PC-9 (cell line): Measurements from ENCODE around the gene SPPL3.

Source experiments
- EZH2 ChIP-seq: fragments of 200-600 bp; sonication (generic); IDR thresholded peaks from 2 replicates; pipeline ENCODE4 v1.8.0; 2017; ENCODE audit warnings: antibody characterized with exemption, low read depth
- TF ChIP-seq, protein P1 (sequence below): fragments of 200-600 bp; sonication (generic); conservative IDR thresholded peaks from 2 replicates; pipeline ENCODE4 v1.6.1; 2017; ENCODE audit warnings: mixed run types, antibody characterized with exemption, mild to moderate bottlenecking, moderate library complexity

DNA sequence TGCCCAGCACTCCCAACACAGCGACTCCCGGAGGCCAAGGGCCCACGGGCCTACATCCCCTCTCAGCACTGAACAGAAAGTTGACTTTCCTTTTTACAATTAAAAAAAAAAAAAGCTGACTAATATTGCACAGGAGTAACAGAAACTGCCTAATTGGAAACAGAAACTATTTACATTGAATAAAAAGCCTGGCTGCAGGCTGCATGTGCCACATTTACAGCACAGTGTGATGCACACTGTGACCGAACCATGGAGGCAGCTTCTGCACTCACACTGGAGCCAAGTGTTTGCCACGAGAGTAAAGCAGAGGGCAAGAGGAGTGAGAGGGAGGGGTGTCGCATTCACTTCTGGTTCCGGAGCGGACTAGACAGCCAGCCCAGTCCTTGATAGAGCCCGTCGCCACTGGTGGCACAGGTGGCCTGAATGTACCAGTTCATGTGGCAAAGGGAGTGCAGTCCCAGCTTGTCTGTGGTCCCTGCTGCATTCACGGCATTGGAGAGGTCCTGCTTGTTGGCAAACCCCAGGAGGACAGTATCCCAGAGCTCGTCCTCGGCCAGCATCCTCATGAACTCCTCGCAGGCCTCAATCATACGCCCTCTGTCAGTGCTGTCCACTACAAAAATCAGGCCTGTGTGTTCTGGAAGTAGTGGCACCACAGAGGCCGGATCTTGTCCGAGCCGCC is 59.2 kb downstream of the SPPL3 start:
- TF ChIP-seq, protein P1, sequence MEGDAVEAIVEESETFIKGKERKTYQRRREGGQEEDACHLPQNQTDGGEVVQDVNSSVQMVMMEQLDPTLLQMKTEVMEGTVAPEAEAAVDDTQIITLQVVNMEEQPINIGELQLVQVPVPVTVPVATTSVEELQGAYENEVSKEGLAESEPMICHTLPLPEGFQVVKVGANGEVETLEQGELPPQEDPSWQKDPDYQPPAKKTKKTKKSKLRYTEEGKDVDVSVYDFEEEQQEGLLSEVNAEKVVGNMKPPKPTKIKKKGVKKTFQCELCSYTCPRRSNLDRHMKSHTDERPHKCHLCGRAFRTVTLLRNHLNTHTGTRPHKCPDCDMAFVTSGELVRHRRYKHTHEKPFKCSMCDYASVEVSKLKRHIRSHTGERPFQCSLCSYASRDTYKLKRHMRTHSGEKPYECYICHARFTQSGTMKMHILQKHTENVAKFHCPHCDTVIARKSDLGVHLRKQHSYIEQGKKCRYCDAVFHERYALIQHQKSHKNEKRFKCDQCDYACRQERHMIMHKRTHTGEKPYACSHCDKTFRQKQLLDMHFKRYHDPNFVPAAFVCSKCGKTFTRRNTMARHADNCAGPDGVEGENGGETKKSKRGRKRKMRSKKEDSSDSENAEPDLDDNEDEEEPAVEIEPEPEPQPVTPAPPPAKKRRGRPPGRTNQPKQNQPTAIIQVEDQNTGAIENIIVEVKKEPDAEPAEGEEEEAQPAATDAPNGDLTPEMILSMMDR = no peak
- no peak for TF ChIP-seq EZH2
